Liver (tissue), 9 donors: Measurements from ENCODE around the gene CDO1. TPM values are rescaled to one million over a fixed set of nuclear protein-coding genes. Genes with fewer than 3 reads are reported as not detected.

Experiments used
- DNase-seq: peaks from one replicate; pipeline ENCODE4 v3.0.0-alpha.2; 2017; ENCODE audit warnings: low spot score
- H3K27ac ChIP-seq, 2 donors: one replicate each; pipeline ENCODE4 v1.7.0; 2013; ENCODE audit warnings: inconsistent platforms in 2 of 2, low read length in 2 of 2, control low read depth in 1 of 2, low read depth in 1 of 2, mild to moderate bottlenecking in 1 of 2
- H3K27me3 ChIP-seq, 4 donors: one replicate each; pipeline versions ENCODE4 v1.6.1 to v1.7.0; 2013; ENCODE audit warnings: low read length in 3 of 4, inconsistent platforms in 1 of 4, mild to moderate bottlenecking in 1 of 4, moderate library complexity in 1 of 4; ENCODE audit not compliant: control insufficient read depth in 4 of 4, insufficient read depth in 4 of 4
- H3K36me3 ChIP-seq, 4 donors: one replicate each; pipeline versions ENCODE4 v1.6.1 to v1.7.0; 2013; ENCODE audit warnings: low read length in 3 of 4, mild to moderate bottlenecking in 3 of 4, low read depth in 1 of 4, moderate library complexity in 1 of 4; ENCODE audit not compliant: control insufficient read depth in 4 of 4, insufficient read depth in 3 of 4
- H3K4me1 ChIP-seq, 4 donors: one replicate each; pipeline versions ENCODE4 v1.6.1 to v1.7.0; 2013; ENCODE audit warnings: low read length in 3 of 4, mild to moderate bottlenecking in 3 of 4, moderate library complexity in 1 of 4; ENCODE audit not compliant: control insufficient read depth in 4 of 4, insufficient read depth in 4 of 4
- H3K4me3 ChIP-seq, 3 donors: one replicate each; pipeline versions ENCODE4 v1.6.1 to v1.7.0; 2013; ENCODE audit warnings: low read length in 3 of 3, control low read depth in 1 of 3, low read depth in 1 of 3, mild to moderate bottlenecking in 1 of 3
- H3K9ac ChIP-seq, 2 donors: one replicate each; pipeline ENCODE4 v1.7.0; 2013; ENCODE audit warnings: low read length in 2 of 2, mild to moderate bottlenecking in 2 of 2, moderate library complexity in 2 of 2, control low read depth in 1 of 2, low read depth in 1 of 2
- H3K9me3 ChIP-seq, 4 donors: one replicate each; pipeline versions ENCODE4 v1.6.1 to v1.7.0; 2013; ENCODE audit warnings: low read length in 3 of 4; ENCODE audit not compliant: control insufficient read depth in 4 of 4
- EGR1 ChIP-seq, 2 donors: IDR thresholded peaks; 2 replicates each; pipeline ENCODE4 v1.6.1; 2016 to 2018; ENCODE audit warnings: antibody characterized with exemption in 2 of 2, low read depth in 2 of 2
- FOXA1 ChIP-seq: IDR thresholded peaks from 2 replicates; pipeline ENCODE4 v1.6.1; 2016; ENCODE audit warnings: antibody characterized with exemption
- FOXA2 ChIP-seq: IDR thresholded peaks from 2 replicates; pipeline ENCODE4 v1.6.1; 2016; ENCODE audit warnings: antibody characterized with exemption
- GABPA ChIP-seq, 2 donors: IDR thresholded peaks in 1 of 2; conservative IDR thresholded peaks in 1 of 2; 2 replicates each; pipeline ENCODE4 v1.6.1; 2016; ENCODE audit warnings: antibody characterized with exemption in 2 of 2, mild to moderate bottlenecking in 1 of 2, moderate library complexity in 1 of 2
- HNF4A ChIP-seq, 2 donors: conservative IDR thresholded peaks; 2 replicates each; pipeline ENCODE4 v1.6.1; 2016; ENCODE audit warnings: antibody characterized with exemption in 2 of 2, mild to moderate bottlenecking in 2 of 2
- HNF4G ChIP-seq: IDR thresholded peaks from 2 replicates; pipeline ENCODE4 v1.6.1; 2016; ENCODE audit warnings: antibody characterized with exemption
- JUND ChIP-seq, 2 donors: IDR thresholded peaks; 2 replicates each; pipeline ENCODE4 v1.6.1; 2016; ENCODE audit warnings: antibody characterized with exemption in 2 of 2
- NR2F2 ChIP-seq: IDR thresholded peaks from 2 replicates; pipeline ENCODE4 v1.6.1; 2016; ENCODE audit warnings: antibody characterized with exemption
- RAD21 ChIP-seq, 2 donors: IDR thresholded peaks; 2 replicates each; pipeline ENCODE4 v1.6.1; 2016; ENCODE audit warnings: antibody characterized with exemption in 2 of 2, mild to moderate bottlenecking in 2 of 2
- RXRA ChIP-seq, 2 donors: IDR thresholded peaks; 2 replicates each; pipeline ENCODE4 v1.6.1; 2017 to 2018; ENCODE audit warnings: antibody characterized with exemption in 2 of 2, mild to moderate bottlenecking in 1 of 2
- SP1 ChIP-seq: IDR thresholded peaks from 2 replicates; pipeline ENCODE4 v1.6.1; 2018; ENCODE audit warnings: antibody characterized with exemption, mild to moderate bottlenecking
- TAF1 ChIP-seq: conservative IDR thresholded peaks from 2 replicates; pipeline ENCODE4 v1.6.1; 2016; ENCODE audit warnings: antibody characterized with exemption, mild to moderate bottlenecking
- YY1 ChIP-seq: IDR thresholded peaks from 2 replicates; pipeline ENCODE4 v1.6.1; 2016; ENCODE audit warnings: antibody characterized with exemption, mild to moderate bottlenecking
- WGBS: extraction: QIAGEN DNeasy Blood & Tissue Kit; methylation state at CpG from one replicate; pipeline ENCODE4 v1.1.7; 2013; 5-methylcytosine and 5-hydroxymethylcytosine counted together
- polyA plus RNA-seq, 2 donors: library from polyadenylated mRNA; stranded (reverse) in 1 of 2; unstranded in 1 of 2; fragments of 200-250 nt in 1 of 2; fragments of >200 nt in 1 of 2; fragmentation: Nextera tagmentation in 1 of 2; extraction: Ambion mirVana in 1 of 2; gene quantifications; one replicate each; pipeline versions ENCODE4 v1.2.1 to v1.2.3, GENCODE V29; 2013 to 2015
- total RNA-seq, 2 donors: library from RNA; depleted of rRNA; stranded (reverse); fragments of >200 nt; gene quantifications; one replicate each; pipeline ENCODE4 v1.2.3, GENCODE V29; 2014
- TF ChIP-seq, protein P1 (sequence below): IDR thresholded peaks from 2 replicates; pipeline ENCODE4 v1.6.1; 2016; ENCODE audit warnings: antibody characterized with exemption, mild to moderate bottlenecking
- TF ChIP-seq, protein P2 (sequence below): fragments of 150-350 bp; IDR thresholded peaks from 2 replicates; pipeline ENCODE4 v1.5.1; 2017; ENCODE audit warnings: improper control_type of control experiment, low read depth, low read length; ENCODE audit not compliant: missing input control
- TF ChIP-seq, protein P3 (sequence below): IDR thresholded peaks from 2 replicates; pipeline ENCODE4 v1.6.1; 2016; ENCODE audit warnings: antibody characterized with exemption
- TF ChIP-seq, protein P4 (sequence below): IDR thresholded peaks from 2 replicates; pipeline ENCODE4 v1.6.1; 2016; ENCODE audit warnings: antibody characterized with exemption
- TF ChIP-seq, protein P5 (sequence below): IDR thresholded peaks from 2 replicates; pipeline ENCODE4 v1.6.1; 2016; ENCODE audit warnings: antibody characterized with exemption
- donor health status: healthy.
- donor health status: healthy.
- donor health status: healthy.
- donor health status: healthy.
- donor health status: healthy.

CDO1 gene
- total and polyA plus RNA-seq, 4 donors, result 106 to 472 (median 241) TPM

DNA sequence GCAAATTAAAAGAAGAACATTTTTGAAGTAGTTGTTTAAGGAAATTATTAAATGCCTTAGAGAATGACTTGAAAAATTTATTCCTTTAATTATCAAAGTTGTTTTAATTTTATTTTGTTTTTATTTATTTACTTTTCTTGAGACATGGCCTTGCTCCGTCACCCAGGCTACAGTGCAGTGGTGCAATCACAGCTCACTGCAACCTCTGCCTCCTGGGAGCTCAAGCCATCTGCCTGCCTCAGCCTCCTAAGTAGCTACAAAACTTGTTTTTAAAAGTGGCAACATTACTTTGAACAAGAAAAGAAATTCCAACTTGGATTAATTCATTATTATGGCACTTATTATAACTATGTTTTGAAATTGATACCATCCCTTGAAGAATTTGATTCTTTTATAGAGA is 29.0 kb downstream of the CDO1 start (continued):
- TF ChIP-seq, protein P1, sequence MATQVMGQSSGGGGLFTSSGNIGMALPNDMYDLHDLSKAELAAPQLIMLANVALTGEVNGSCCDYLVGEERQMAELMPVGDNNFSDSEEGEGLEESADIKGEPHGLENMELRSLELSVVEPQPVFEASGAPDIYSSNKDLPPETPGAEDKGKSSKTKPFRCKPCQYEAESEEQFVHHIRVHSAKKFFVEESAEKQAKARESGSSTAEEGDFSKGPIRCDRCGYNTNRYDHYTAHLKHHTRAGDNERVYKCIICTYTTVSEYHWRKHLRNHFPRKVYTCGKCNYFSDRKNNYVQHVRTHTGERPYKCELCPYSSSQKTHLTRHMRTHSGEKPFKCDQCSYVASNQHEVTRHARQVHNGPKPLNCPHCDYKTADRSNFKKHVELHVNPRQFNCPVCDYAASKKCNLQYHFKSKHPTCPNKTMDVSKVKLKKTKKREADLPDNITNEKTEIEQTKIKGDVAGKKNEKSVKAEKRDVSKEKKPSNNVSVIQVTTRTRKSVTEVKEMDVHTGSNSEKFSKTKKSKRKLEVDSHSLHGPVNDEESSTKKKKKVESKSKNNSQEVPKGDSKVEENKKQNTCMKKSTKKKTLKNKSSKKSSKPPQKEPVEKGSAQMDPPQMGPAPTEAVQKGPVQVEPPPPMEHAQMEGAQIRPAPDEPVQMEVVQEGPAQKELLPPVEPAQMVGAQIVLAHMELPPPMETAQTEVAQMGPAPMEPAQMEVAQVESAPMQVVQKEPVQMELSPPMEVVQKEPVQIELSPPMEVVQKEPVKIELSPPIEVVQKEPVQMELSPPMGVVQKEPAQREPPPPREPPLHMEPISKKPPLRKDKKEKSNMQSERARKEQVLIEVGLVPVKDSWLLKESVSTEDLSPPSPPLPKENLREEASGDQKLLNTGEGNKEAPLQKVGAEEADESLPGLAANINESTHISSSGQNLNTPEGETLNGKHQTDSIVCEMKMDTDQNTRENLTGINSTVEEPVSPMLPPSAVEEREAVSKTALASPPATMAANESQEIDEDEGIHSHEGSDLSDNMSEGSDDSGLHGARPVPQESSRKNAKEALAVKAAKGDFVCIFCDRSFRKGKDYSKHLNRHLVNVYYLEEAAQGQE, result no peak

DNA sequence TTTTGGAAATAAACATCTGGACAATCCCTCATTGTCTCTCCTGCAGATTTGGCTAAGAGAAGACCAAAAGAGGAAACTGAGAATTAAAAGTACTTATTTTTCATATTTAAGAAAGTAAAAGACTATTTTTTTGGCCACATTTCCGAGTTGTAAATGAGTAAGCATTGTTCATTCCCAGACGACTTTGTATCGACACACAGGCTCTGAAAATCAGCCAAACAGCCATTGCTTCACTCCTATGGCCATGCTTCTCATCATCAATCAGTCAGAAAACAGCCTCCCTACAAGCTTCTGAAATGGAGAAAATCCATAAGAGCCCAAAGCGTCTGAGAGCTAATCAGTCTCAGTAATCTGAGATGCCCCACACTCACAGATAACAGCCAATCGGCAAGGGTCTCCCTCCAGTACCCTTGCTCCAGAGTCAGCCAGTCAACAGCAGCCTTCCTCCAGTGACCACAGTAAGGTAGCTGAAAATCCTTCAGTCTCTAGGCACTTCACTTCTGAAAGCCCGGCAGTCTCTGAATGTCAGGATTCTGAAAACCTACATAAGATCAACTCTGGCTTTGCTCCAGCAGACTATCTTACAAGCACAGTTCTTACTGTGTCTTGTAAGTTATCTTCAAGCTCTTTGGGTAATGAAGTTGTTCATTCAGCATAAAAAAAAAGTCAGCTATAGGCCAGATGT is 30.9 kb downstream of the CDO1 start:
- no peaks in the 10 kb centered on the region for H3K36me3 ChIP-seq
- H3K4me3 ChIP-seq, result no peak overlapping the region
- TF ChIP-seq RXRA (IDR thresholded peaks at IDR 0.05) (no peak), JUND (IDR thresholded peaks at IDR 0.05) (no peak), HNF4G (no peak), SP1 (no peak), FOXA1 (no peak), TAF1 (no peak), YY1 (no peak), EGR1 (IDR thresholded peaks at IDR 0.05; ENCODE audit: low read depth in 2 of 2) (no peak), RAD21 (IDR thresholded peaks at IDR 0.05) (no peak), GABPA (IDR thresholded peaks at IDR 0.05 in 1 of 2, conservative IDR thresholded peaks at IDR 0.05 in 1 of 2) (no peak), NR2F2 (no peak), FOXA2 (no peak), HNF4A (conservative IDR thresholded peaks at IDR 0.05) (no peak)
- TF ChIP-seq, protein P1, result no peak
- TF ChIP-seq, protein P2, sequence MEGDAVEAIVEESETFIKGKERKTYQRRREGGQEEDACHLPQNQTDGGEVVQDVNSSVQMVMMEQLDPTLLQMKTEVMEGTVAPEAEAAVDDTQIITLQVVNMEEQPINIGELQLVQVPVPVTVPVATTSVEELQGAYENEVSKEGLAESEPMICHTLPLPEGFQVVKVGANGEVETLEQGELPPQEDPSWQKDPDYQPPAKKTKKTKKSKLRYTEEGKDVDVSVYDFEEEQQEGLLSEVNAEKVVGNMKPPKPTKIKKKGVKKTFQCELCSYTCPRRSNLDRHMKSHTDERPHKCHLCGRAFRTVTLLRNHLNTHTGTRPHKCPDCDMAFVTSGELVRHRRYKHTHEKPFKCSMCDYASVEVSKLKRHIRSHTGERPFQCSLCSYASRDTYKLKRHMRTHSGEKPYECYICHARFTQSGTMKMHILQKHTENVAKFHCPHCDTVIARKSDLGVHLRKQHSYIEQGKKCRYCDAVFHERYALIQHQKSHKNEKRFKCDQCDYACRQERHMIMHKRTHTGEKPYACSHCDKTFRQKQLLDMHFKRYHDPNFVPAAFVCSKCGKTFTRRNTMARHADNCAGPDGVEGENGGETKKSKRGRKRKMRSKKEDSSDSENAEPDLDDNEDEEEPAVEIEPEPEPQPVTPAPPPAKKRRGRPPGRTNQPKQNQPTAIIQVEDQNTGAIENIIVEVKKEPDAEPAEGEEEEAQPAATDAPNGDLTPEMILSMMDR, result no peak
- TF ChIP-seq, protein P3, sequence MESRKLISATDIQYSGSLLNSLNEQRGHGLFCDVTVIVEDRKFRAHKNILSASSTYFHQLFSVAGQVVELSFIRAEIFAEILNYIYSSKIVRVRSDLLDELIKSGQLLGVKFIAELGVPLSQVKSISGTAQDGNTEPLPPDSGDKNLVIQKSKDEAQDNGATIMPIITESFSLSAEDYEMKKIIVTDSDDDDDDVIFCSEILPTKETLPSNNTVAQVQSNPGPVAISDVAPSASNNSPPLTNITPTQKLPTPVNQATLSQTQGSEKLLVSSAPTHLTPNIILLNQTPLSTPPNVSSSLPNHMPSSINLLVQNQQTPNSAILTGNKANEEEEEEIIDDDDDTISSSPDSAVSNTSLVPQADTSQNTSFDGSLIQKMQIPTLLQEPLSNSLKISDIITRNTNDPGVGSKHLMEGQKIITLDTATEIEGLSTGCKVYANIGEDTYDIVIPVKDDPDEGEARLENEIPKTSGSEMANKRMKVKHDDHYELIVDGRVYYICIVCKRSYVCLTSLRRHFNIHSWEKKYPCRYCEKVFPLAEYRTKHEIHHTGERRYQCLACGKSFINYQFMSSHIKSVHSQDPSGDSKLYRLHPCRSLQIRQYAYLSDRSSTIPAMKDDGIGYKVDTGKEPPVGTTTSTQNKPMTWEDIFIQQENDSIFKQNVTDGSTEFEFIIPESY, result no peak
- TF ChIP-seq, protein P4, sequence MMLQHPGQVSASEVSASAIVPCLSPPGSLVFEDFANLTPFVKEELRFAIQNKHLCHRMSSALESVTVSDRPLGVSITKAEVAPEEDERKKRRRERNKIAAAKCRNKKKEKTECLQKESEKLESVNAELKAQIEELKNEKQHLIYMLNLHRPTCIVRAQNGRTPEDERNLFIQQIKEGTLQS, result no peak
- TF ChIP-seq, protein P5, sequence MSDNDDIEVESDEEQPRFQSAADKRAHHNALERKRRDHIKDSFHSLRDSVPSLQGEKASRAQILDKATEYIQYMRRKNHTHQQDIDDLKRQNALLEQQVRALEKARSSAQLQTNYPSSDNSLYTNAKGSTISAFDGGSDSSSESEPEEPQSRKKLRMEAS, result no peak

More for the DNA sequence above, 30.9 kb downstream of the CDO1 start:
- no peak overlapping the region for H3K9ac ChIP-seq
- 43% methylated on average over 6 of the region's 6 CpGs for WGBS
- H3K4me1 ChIP-seq, result peaks cover 0 to 14% (median 6%) of the 10 kb centered on the region in 4 donors
- no peaks in the 10 kb centered on the region for H3K9me3 ChIP-seq
- no peaks in the 10 kb centered on the region for H3K27me3 ChIP-seq
- no peak for DNase-seq
- H3K27ac ChIP-seq, result no peak overlapping the region
